Mammary epithelial cell (primary cell): ENCODE data around the gene TRIM33.

Source experiments
- CTCF ChIP-seq, 2 donors: IDR thresholded peaks in 1 of 2; conservative IDR thresholded peaks in 1 of 2; 2 replicates each; pipeline ENCODE4 v1.5.1; 2011 to 2012; ENCODE audit warnings: inconsistent platforms in 2 of 2, low read length in 2 of 2, mild to moderate bottlenecking in 2 of 2, control low read depth in 1 of 2, low read depth in 1 of 2; ENCODE audit not compliant: insufficient read depth in 1 of 2; ENCODE audit errors: extremely low read depth in 1 of 2
- EZH2 ChIP-seq: IDR thresholded peaks from 2 replicates; pipeline ENCODE4 v1.6.1; 2012; ENCODE audit warnings: low read length, inconsistent platforms, borderline replicate concordance

DNA sequence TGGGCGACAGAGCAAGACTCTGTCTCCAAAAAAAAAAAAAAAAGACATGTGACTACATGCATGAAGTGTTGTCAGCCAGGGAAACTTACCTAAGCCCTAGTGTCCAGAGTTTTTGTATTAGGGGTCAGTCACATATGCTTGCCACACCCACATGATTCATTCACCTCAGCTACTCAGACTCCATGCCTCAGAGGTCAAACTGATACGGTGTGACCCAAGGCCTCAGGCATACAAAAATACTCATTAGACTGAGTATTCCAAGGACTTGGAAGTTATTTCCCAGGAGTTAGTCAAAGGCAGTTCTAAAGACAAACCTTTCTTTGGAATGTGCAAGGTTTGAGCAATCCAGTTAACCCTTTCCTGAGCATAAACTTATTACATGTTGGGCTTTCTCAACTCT lies 6.3 kb upstream of the TRIM33 start:
- TF ChIP-seq CTCF (conservative IDR thresholded peaks at IDR 0.05 in 1 of 2, IDR thresholded peaks at IDR 0.05 in 1 of 2; ENCODE audit: extremely low read depth in 1 of 2, insufficient read depth in 1 of 2, low read depth in 1 of 2, low read length in 2 of 2) (no peak), EZH2 (no peak)
